ENCODE data around the gene ZNF19. TPM values are rescaled to one million over a fixed set of nuclear protein-coding genes. Genes with fewer than 3 reads are reported as not detected.

ZNF19 gene
- total RNA-seq, 5 donors from 2014 or later (not counting 1 experiment from before 2014, with no cell fraction given) = 6.9 to 9.4 (median 8.4) TPM

DNA sequence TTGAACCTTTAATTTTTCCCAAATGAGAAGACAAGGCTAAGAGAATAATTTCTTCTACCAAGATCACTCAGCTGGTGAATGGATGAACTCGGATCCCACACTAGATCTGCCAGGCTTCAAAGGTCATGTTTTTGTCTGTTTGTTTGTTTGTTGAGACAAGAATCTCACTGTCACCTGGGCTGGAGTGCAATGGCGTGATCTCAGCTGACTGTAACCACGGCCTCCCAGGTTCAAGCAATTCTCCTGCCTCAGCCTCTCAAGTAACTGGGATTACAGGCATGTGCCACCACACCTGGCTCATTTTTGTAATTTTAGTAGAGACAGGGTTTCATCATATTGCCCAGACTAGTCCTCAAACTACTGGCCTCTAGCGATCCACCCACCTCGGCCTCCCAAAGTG, 6.6 kb downstream of the ZNF19 start:
- CTCF ChIA-PET = no interaction called here
- no peak overlapping the region for H3K27ac Mint-ChIP-seq

GRCh38 chr16:71480956-71481355, 8.2 kb downstream of the ZNF19 start:
- no peak for ATAC-seq (replicated peaks in 1 of 4)
- no peaks in the 10 kb centered on the region for H3K27me3 Mint-ChIP-seq
- no peak overlapping the region for H3K4me3 Mint-ChIP-seq
- CTCF ChIA-PET = no interaction called here
- WGBS (ENCODE audit: insufficient coverage) = no CpG with 5 or more reads among the region's 2 CpGs
- no peak overlapping the region for H3K27ac ChIP-seq (ENCODE audit: low read length)
- DNase-seq = no peak
- peaks cover 7 to 10% of the 10 kb centered on the region in 2 experiments for H3K4me1 ChIP-seq (ENCODE audit: control insufficient read depth in 1 of 2, extremely low read depth in 1 of 2, insufficient read depth in 2 of 2, low read length in 2 of 2)
- H3K4me3 ChIP-seq (ENCODE audit: control insufficient read depth in 1 of 2, extremely low read depth in 1 of 2, low read length in 1 of 2) = no peak overlapping the region
- peaks cover 14 to 20% (median 15%) of the 10 kb centered on the region in 3 donors for H3K4me1 Mint-ChIP-seq
- POLR2A ChIA-PET = no interaction called here
- no peaks in the 10 kb centered on the region for H3K27me3 ChIP-seq (replicated peaks in 1 of 2; ENCODE audit: control insufficient read depth in 2 of 2, extremely low read depth in 1 of 2, insufficient read depth in 2 of 2, low read length in 1 of 2)
- peaks cover 33% of the 10 kb centered on the region for H3K36me3 Mint-ChIP-seq
- peaks cover 0 to 19% of the 10 kb centered on the region in 2 donors for H3K36me3 ChIP-seq (ENCODE audit: control insufficient read depth in 2 of 2, extremely low read depth in 1 of 2, insufficient read depth in 1 of 2, low read length in 1 of 2)
- no peak overlapping the region for H3K27ac Mint-ChIP-seq
- H3K9me3 Mint-ChIP-seq = no peaks in the 10 kb centered on the region
- H3K9me3 ChIP-seq = no peaks in the 10 kb centered on the region

More for the DNA sequence above, 6.6 kb downstream of the ZNF19 start:
- Mint-ChIP-seq H3K36me3 (peaks cover 17% of the 10 kb centered on the region), H3K27me3 (no peaks in the 10 kb centered on the region), H3K4me3 (no peak overlapping the region), H3K4me1 (peaks cover 14 to 20% (median 15%) of the 10 kb centered on the region in 3 donors), H3K9me3 (no peaks in the 10 kb centered on the region)
- H3K27ac ChIP-seq (ENCODE audit: low read length) = no peak overlapping the region
- peaks cover 0 to 8% of the 10 kb centered on the region in 2 donors for H3K36me3 ChIP-seq (ENCODE audit: control insufficient read depth in 2 of 2, extremely low read depth in 1 of 2, insufficient read depth in 1 of 2, low read length in 1 of 2)
- H3K4me1 ChIP-seq (ENCODE audit: control insufficient read depth in 1 of 2, extremely low read depth in 1 of 2, insufficient read depth in 2 of 2, low read length in 2 of 2) = peaks cover 7 to 10% of the 10 kb centered on the region in 2 experiments
- no peaks in the 10 kb centered on the region for H3K27me3 ChIP-seq (replicated peaks in 1 of 2; ENCODE audit: control insufficient read depth in 2 of 2, extremely low read depth in 1 of 2, insufficient read depth in 2 of 2, low read length in 1 of 2)
- H3K4me3 ChIP-seq (ENCODE audit: control insufficient read depth in 1 of 2, extremely low read depth in 1 of 2, low read length in 1 of 2) = no peak overlapping the region
- ATAC-seq (replicated peaks in 1 of 4) (no peak), DNase-seq (no peak)
- H3K9me3 ChIP-seq = no peaks in the 10 kb centered on the region
- 100% methylated on average over 1 of the region's 5 CpGs for WGBS (ENCODE audit: insufficient coverage)
- POLR2A ChIA-PET = interaction anchor here in 1 of 2 donors (1.9 kb wide), 1 partner anchor 21 kb away, joined by 7 read pairs; the partner anchor contains the start of gene ZNF23

- ChIA-PET CTCF (no interaction called here), POLR2A (no interaction called here)
- H3K9me3 Mint-ChIP-seq = no peaks in the 10 kb centered on the region
- H3K27me3 Mint-ChIP-seq = no peaks in the 10 kb centered on the region
- no peak for ATAC-seq (replicated peaks in 1 of 4)
- no peaks in the 10 kb centered on the region for H3K27me3 ChIP-seq (replicated peaks in 1 of 2; ENCODE audit: control insufficient read depth in 2 of 2, extremely low read depth in 1 of 2, insufficient read depth in 2 of 2, low read length in 1 of 2)
- no peak overlapping the region for H3K4me3 Mint-ChIP-seq
- H3K9me3 ChIP-seq = no peaks in the 10 kb centered on the region
- DNase-seq = no peak
- peaks cover 48% of the 10 kb centered on the region for H3K36me3 Mint-ChIP-seq
- H3K4me3 ChIP-seq (ENCODE audit: control insufficient read depth in 1 of 2, extremely low read depth in 1 of 2, low read length in 1 of 2) = no peak overlapping the region
- peaks cover 0 to 29% of the 10 kb centered on the region in 2 donors for H3K36me3 ChIP-seq (ENCODE audit: control insufficient read depth in 2 of 2, extremely low read depth in 1 of 2, insufficient read depth in 1 of 2, low read length in 1 of 2)
- peaks cover 5 to 8% of the 10 kb centered on the region in 2 experiments for H3K4me1 ChIP-seq (ENCODE audit: control insufficient read depth in 1 of 2, extremely low read depth in 1 of 2, insufficient read depth in 2 of 2, low read length in 2 of 2)
- WGBS (ENCODE audit: insufficient coverage) = 93% methylated on average over 2 of the region's 3 CpGs
- peaks cover 9 to 11% (median 9%) of the 10 kb centered on the region in 3 donors for H3K4me1 Mint-ChIP-seq
- no peak overlapping the region for H3K27ac ChIP-seq (ENCODE audit: low read length)
- no peak overlapping the region for H3K27ac Mint-ChIP-seq
These were observed 9.7 kb downstream of the ZNF19 start for GRCh38 chr16:71479420-71479819.

GRCh38 chr16:71476457-71477124, 12.5 kb downstream of the ZNF19 start:
- Histone ChIP-seq H3K27ac (ENCODE audit: low read length) (no peak overlapping the region), H3K27me3 (replicated peaks in 1 of 2; ENCODE audit: control insufficient read depth in 2 of 2, extremely low read depth in 1 of 2, insufficient read depth in 2 of 2, low read length in 1 of 2) (no peaks in the 10 kb centered on the region), H3K4me3 (ENCODE audit: control insufficient read depth in 1 of 2, extremely low read depth in 1 of 2, low read length in 1 of 2) (no peak overlapping the region), H3K9me3 (no peaks in the 10 kb centered on the region), H3K4me1 (ENCODE audit: control insufficient read depth in 1 of 2, extremely low read depth in 1 of 2, insufficient read depth in 2 of 2, low read length in 2 of 2) (no peaks in the 10 kb centered on the region), H3K36me3 (ENCODE audit: control insufficient read depth in 2 of 2, extremely low read depth in 1 of 2, insufficient read depth in 1 of 2, low read length in 1 of 2) (peaks cover 0 to 29% of the 10 kb centered on the region in 2 donors)
- Mint-ChIP-seq H3K27ac (no peak overlapping the region), H3K4me1 (no peaks in the 10 kb centered on the region), H3K9me3 (no peaks in the 10 kb centered on the region), H3K36me3 (peaks cover 64% of the 10 kb centered on the region), H3K4me3 (no peak overlapping the region), H3K27me3 (no peaks in the 10 kb centered on the region)
- no peak for ATAC-seq (replicated peaks in 1 of 4)
- DNase-seq = no peak
- POLR2A ChIA-PET = no interaction called here
- WGBS (ENCODE audit: insufficient coverage) = no CpG with 5 or more reads among the region's 4 CpGs
- CTCF ChIA-PET = no interaction called here

- POLR2A ChIA-PET = no interaction called here
- Mint-ChIP-seq H3K36me3 (peaks cover 55% of the 10 kb centered on the region), H3K27me3 (no peaks in the 10 kb centered on the region), H3K4me3 (no peak overlapping the region), H3K9me3 (no peaks in the 10 kb centered on the region), H3K27ac (no peak overlapping the region), H3K4me1 (no peaks in the 10 kb centered on the region)
- H3K4me1 ChIP-seq (ENCODE audit: control insufficient read depth in 1 of 2, extremely low read depth in 1 of 2, insufficient read depth in 2 of 2, low read length in 2 of 2) = no peaks in the 10 kb centered on the region
- H3K36me3 ChIP-seq (ENCODE audit: control insufficient read depth in 2 of 2, extremely low read depth in 1 of 2, insufficient read depth in 1 of 2, low read length in 1 of 2) = peaks cover 0 to 29% of the 10 kb centered on the region in 2 donors
- H3K4me3 ChIP-seq (ENCODE audit: control insufficient read depth in 1 of 2, extremely low read depth in 1 of 2, low read length in 1 of 2) = no peak overlapping the region
- no CpG with 5 or more reads among the region's 3 CpGs for WGBS (ENCODE audit: insufficient coverage)
- ATAC-seq (replicated peaks in 1 of 4) (no peak), DNase-seq (no peak)
- H3K9me3 ChIP-seq = no peaks in the 10 kb centered on the region
- H3K27ac ChIP-seq (ENCODE audit: low read length) = no peak overlapping the region
- H3K27me3 ChIP-seq (replicated peaks in 1 of 2; ENCODE audit: control insufficient read depth in 2 of 2, extremely low read depth in 1 of 2, insufficient read depth in 2 of 2, low read length in 1 of 2) = no peaks in the 10 kb centered on the region
- CTCF ChIA-PET = no interaction called here
These were observed 14.3 kb downstream of the ZNF19 start for GRCh38 chr16:71474864-71475263.

GRCh38 chr16:71473891-71474290, 15.2 kb downstream of the ZNF19 start:
- no peak for ATAC-seq (replicated peaks in 1 of 4)
- peaks cover 0 to 29% of the 10 kb centered on the region in 2 donors for H3K36me3 ChIP-seq (ENCODE audit: control insufficient read depth in 2 of 2, extremely low read depth in 1 of 2, insufficient read depth in 1 of 2, low read length in 1 of 2)
- H3K4me1 Mint-ChIP-seq = no peaks in the 10 kb centered on the region
- no peak overlapping the region for H3K4me3 ChIP-seq (ENCODE audit: control insufficient read depth in 1 of 2, extremely low read depth in 1 of 2, low read length in 1 of 2)
- H3K9me3 ChIP-seq = no peaks in the 10 kb centered on the region
- no peaks in the 10 kb centered on the region for H3K27me3 ChIP-seq (replicated peaks in 1 of 2; ENCODE audit: control insufficient read depth in 2 of 2, extremely low read depth in 1 of 2, insufficient read depth in 2 of 2, low read length in 1 of 2)
- H3K27ac ChIP-seq (ENCODE audit: low read length) = no peak overlapping the region
- H3K27ac Mint-ChIP-seq = no peak overlapping the region
- H3K4me1 ChIP-seq (ENCODE audit: control insufficient read depth in 1 of 2, extremely low read depth in 1 of 2, insufficient read depth in 2 of 2, low read length in 2 of 2) = no peaks in the 10 kb centered on the region
- no peaks in the 10 kb centered on the region for H3K9me3 Mint-ChIP-seq
- H3K27me3 Mint-ChIP-seq = no peaks in the 10 kb centered on the region
- 81% methylated on average over 3 of the region's 5 CpGs for WGBS (ENCODE audit: insufficient coverage)
- ChIA-PET POLR2A (no interaction called here), CTCF (no interaction called here)
- DNase-seq = no peak
- H3K4me3 Mint-ChIP-seq = no peak overlapping the region
- peaks cover 60% of the 10 kb centered on the region for H3K36me3 Mint-ChIP-seq
